GM18868 (cell line): ENCODE data around the gene LTBP1.
"Not testable (repeated sequence)": the region's sequence is repeated elsewhere in the genome, so short reads cannot be mapped to it uniquely, and the experiment has no call there.

Source experiments
- ATAC-seq: cut with Tn5 transposase; IDR thresholded peaks from one replicate; pipeline ENCODE4 v1.9.1; 2021; ENCODE audit warnings: mild to moderate bottlenecking, moderate library complexity; ENCODE audit not compliant: unreplicated experiment

The LTBP1 gene

DNA sequence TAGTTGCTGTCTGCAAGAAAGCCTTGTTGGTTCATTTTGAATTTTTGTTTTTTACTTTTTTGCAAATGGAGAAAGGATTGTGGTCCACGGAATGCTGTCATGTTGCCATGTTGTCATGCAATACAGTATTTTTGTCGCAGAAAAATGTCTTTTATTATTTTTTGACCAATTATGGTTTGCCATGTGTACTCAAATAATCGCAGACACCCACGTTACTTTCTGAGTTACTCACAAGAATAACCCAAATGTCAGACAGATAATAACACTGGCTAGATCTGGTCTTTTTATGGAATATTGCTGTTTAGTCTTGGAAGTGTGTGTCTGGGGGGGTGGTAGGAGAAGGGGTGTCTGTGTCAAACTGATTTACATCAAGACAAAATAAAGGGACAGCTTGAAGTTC is 188.9 kb downstream of the LTBP1 start:
- no peak for ATAC-seq

DNA sequence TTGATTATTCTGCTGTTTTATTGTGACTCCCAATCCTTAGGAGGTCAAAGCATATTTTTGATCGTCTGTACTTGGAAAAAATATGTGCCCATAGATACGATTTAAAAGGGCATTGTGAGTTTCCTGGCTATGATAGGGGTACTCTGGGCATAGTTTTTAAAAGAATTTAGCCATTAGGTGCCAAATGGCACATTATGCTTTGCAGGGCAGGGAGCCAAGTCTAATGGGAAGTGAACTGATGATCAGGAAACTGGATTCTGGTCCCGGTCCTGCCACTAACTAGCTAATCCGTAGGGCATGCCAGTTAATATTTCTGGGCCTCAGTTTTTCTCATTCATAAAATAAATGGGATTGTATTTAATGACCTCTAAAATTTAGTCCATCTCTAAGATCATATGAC is 189.3 kb downstream of the LTBP1 start:
- no peak for ATAC-seq

DNA sequence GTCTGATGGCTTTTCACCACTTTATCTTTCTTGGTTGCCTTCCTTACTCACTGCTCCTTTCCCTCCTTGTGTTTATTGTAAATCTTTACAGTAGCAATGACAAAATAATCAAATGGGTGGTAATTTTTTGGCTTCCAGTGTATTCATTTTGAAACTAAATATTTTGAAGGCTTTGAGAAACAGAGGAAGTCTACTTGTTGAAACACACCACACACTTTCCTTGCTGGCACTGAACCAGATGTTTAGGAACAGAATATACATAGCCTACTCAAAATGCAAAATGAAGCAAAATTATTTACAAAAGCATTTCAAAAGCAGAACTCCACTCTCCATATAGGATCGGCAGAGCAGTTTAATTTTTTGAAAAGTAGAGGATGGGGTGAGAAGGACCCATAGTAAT is 189.8 kb downstream of the LTBP1 start:
- no peak for ATAC-seq

DNA sequence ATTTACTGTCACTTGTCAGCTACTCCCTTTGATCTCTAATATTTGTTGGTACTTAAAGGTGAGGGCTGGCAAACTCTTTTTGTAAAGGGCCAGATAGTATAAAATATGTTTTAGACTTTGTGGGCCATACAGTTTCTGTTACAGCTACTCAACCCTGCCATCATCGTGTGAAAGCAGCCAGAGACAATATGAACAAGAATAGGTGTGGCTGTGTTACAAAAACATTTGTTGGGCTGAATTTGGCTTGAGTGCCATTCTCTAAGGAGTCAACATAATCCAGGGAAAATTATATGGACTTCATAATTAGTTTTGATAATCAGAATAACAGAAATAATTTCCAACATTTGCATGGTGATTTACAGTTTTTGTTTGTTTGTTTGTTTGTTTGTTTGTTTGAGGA is 190.6 kb downstream of the LTBP1 start:
- ATAC-seq: no peak

DNA sequence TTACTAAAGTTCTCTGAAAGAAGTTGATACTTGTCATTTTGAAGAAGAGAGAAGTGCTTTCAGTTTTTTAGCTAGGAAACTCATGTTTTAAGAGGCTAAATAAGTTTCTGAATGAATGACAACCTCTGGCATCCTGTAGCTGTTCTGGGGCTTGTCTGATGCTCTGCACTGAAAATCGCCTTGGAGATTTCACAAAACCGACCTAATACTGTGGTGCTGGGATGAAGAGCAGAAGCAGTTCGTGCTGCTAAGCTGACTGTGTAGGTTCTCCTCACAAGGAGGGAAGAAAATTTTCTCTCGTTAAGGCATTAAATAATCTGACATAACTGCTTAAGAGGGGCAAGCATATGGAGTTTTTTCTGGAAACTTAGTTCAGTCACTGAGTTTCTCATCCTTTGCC is 193.2 kb downstream of the LTBP1 start:
- no peak for ATAC-seq

DNA sequence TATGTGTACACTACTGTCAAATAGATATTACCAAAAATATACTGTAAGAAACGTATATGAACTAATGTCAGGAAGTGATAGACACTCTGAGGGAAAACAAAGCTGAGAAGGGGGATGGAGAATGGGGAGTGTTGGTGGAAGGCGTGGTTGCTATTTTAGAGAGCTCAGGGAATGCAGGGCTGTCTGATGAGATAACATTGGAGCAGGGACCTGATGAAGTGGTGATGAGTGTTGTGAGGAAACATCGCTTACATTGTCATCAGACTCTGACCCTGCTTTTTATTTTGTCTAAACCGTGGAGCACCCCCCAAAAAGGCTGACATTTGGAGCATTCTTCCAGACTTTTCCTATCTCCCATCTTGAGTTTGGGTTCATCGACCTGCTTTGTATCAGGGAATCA is 194.7 kb downstream of the LTBP1 start:
- ATAC-seq: no peak

DNA sequence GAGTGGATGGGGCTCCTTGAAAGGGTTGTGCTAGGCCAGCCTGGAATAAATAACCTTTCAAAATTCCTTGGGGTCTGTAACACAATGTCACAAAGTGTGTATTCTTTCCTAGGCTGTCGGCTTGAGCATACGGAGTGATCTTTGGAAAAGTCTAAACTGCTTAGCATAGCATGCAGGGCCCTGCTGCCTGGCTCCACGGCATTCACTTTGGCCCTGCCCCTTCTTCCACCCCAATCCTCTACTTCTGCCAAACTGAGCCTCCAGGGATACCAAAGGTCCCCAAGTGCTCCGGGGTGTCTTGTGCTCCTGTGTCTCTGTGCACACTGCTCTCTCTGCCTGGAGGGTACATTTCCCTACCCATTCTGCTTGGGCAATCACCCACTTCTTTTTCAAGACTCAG is 196.1 kb downstream of the LTBP1 start:
- no peak for ATAC-seq

DNA sequence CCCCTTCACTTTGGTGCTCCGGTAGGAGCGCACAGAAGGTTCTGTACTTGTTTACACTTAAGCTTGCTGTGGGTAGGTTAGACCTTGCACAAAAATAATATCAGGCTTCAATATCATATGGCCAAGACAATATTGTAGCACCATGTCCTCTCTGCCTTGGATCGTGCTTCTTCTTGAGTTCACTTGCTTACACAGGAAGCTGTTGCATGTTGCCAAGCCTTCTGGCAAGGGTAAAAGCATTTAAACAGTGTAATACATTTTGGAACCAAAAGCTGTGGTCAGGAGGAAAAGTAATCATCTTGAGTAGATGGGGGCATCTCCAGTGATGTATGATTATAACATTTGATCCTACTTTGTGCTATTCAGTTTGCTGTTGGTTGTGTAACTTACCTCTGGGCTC is 197.5 kb downstream of the LTBP1 start:
- no peak for ATAC-seq

DNA sequence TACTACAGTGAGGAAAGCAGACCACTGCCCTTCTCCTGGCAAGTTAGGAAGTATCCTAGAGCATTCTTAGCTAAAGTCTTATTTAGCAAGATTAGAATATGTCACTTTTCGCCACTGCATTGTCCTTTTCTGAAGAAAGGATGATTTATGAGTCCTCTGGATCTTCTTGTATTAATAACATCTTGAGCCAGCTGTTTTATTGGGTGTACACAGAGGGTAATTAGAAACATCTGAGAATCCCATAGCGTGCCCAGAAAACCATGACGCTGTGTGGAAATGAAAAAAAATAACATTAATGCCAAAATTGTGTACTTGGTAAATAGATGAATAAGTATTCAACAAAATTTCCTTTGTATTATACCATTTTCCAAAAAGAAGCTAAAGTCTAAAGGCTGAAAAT is 198.7 kb downstream of the LTBP1 start:
- no peak for ATAC-seq

DNA sequence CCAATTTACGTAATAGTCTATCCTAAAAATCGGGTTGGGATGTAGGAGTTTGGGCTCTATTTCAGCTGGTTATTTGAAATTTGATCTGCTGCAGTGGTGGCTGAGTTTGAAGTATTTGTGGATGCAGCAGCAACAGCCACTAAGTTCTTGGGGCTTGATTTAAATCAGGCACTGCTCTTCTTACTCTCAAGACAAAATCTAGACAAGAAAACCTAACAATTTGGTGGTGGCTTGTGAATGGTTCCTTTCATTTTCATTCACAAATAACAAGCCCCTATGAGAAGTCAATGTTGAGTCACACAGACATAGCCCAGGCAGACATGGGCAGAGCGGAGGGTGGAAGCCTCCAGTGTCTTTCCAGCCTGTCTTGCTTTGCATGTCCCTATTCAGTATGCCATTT is 199.3 kb downstream of the LTBP1 start:
- no peak for ATAC-seq

DNA sequence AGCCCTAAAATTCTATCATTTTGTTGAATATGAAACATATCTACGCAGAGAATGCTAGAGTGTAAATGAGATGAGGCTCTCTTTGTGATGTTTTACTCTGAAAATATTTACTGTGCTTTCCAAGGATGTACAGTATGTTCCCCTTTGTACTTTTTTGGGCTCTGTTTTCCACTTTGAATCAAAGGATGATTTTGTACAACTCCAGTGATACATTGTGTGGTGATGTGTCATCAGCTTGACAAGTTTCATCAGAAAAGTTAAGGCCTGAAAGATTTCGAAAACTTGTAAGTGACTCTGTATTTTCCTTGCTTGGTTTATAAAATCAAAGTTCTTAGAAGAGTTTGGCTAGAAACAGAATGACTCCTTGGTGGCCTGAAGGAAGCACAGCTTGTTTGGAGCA is 206.3 kb downstream of the LTBP1 start:
- no peak for ATAC-seq

DNA sequence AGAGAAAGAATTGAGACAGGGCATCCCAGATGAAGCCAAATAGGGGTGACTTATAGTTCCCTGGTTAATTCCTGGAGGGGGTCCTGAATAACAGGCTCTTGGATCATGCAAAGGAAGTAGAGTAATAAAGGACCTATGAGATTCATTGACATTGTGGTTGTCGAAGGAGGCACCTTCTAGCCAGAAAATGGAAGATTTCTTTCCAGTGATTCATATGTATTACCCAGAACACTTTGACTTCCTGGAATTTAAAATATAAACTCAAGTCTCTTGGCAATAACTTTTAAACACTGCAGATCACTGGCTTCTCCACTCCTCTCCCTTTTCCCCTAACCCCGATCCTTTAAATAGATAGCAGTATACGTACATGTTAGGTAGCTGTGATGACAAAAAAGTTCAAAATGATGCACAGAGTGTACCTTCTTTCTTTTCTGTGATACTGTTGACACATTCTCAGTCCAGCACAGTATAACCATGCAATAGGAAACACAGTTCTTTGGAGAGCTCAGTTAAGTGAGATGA is 211.8 kb downstream of the LTBP1 start:
- ATAC-seq: no peak

DNA sequence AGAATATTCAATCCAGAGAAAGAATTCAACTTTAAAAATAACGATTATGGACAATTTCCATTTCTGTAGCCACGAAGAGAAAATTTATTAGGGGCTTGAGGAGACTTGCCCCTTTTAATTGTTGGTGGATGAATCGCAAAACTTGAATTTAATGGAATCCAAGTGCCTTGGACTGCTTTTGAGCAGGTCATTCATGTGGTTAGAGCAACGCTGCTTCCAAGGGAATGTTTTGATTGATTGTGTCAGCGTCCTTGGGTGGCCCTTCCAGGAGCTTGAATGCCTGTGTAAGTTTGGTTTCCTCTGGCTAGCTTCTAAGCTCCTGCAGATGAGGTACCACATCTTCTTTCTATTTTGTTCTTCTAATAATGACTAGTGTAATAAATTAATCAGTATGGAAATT is 213.4 kb downstream of the LTBP1 start:
- no peak for ATAC-seq

DNA sequence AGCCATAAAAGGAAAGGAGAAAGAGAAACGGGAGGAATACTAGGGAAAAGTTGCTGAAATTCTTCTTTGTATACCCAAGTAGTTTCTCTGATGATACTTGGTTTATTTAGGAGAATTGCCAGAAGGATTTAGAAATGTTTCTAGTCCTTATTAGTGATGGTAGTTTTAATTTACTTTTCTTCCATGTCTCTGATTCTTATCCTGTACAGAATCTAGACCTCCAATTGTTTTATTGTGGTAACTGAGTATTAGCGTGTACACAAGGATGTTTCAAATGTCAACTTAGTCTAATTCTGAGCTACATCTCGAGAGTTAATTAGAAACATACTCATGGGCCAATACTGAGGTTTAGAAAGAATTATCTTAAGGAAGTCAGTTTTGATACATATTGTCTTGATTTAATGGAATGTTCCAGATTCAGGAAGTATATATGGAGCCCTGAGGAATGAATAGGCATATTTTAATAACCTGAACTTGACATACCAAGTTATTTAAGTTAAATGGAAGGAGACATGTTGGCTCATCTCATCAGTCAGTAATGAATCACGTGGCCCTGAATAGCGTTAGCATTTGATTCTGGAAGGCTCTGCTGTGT is 219.6 kb downstream of the LTBP1 start:
- ATAC-seq: no peak

DNA sequence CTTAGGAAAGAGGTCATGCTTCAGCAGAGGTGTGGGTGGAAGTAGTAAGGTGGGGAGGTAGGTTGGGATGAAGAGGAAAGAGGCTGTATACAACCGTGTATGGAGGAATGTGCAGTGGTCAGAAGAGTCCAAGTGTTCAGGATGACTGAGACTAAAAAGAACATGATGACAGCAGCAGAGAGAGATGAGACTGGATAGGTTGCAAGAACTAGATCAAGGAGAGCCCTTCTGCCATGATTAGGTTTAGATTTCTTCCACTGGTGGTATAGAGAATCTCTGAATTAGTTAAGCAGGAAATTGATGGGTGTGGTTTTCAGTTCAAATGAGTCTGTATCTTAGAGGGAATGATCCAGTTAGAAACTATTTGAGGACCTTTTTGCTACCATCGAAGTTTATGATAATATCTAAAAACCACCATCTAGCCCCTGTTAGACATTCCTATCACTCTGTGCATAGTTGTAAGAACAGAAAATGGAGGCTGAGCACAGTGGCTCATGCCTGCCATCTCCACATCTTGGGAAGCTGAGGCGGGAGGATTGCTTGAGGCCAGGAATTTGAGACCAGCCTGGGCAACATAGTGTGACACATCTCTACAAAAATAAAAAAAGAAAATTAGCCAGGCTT is 221.0 kb downstream of the LTBP1 start:
- no peak for ATAC-seq

DNA sequence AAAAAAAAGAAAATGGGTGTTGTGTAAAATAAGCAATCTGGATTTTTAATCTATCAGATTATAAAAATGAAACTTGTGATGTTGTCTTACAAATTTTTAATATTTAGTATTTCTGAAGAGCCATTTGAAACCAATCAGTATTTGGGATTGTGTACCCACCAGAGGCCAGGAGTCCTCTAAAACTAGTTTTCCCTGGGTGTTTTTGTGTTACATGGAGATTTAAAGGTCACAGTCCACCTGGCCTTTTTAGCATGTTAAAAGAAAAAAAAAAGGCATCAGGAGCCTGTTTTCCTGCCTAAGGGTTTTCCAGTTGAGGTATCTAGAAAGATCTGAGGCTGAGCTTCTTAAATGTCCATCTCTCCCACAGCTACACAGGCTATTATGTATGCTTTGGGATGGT is 221.7 kb downstream of the LTBP1 start:
- ATAC-seq: no peak

DNA sequence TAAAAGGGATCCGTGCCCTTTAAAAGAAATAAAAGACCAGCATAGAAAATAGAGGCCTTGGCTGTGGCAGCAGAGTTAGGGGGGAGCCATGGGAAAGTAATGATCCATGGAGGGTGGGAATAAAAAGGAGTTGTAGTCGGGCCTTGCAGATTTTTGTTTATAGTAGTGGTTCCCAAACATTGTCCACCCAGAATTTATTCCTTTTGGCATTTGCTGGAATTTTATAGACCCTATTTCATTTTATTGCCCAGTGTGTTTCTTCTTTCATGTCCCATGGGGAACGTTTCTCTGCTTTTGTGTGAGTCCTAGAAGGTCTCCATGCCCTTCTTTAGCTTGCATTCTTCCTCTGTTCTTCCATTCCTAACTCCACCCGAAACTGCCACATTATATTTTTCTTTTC is 222.2 kb downstream of the LTBP1 start:
- ATAC-seq: no peak

DNA sequence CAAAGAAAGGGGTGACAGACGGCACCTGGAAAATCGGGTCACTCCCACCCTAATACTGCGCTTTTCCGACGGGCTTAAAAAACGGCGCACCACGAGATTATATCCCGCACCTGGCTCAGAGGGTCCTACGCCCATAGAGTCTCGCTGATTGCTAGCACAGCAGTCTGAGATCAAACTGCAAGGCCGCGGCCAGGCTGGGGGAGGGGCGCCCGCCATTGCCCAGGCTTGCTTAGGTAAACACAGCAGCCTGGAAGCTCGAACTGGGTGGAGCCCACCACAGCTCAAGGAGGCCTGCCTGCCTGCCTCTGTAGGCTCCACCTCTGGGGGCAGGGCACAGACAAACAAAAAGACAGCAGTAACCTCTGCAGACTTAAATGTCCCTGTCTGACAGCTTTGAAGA is 223.5 kb downstream of the LTBP1 start:
- not testable (repeated sequence) for ATAC-seq

DNA sequence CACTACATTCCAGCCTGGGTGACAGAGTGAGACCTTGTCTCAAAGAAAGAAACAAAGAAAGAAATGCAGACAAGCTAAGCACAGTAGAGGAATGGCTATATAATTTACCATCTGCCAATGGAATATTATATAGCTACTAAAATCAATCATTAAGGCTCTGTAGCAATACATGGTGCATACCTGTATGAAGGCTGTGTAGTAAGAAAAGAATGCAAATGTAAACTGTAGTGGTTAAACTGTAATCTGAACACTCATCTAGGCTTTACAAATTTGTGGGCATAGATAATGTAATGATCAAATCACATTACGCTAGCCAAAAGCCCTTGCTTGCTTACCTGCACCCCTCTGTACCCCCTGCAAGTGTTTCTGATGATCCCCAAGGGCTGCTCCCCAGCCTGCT is 230.9 kb downstream of the LTBP1 start:
- ATAC-seq: no peak

DNA sequence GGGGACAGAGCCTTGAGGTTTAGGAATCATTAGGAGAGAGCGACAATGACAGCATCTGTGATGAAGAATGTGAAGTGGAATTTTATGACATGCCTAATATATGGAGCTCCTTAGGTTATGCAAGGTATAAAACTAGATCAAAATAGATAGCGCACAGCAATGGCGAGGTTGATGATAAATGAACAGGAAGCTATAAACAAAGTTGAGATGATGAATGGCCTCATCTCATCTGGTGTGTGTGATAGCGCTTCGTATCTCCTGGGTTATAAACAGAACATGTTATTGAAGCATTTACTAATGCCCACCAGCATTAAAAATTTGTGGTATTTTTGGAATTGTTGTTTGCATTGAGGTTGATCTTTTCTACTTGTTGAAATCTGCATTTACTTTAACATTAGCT is 231.5 kb downstream of the LTBP1 start:
- no peak for ATAC-seq

DNA sequence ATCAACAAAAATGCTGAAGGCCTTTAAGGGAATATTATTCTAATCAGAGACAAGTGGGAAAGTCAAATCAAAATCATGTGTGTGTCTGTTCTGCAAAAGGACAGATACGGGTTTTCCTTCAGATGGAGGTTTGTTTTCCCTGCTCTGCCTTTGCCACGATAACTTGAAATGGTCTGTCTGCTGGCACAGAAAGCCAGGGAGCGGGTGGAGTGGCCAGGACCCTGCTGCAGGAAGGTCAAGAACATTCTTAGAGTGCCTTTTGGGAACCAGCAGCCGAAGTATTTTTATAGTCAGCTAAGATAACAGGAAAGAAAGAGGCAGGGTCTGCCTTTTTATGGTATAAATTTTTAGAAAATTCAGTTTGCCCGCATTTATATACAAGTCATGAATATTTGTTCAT is 234.2 kb downstream of the LTBP1 start:
- ATAC-seq: no peak

DNA sequence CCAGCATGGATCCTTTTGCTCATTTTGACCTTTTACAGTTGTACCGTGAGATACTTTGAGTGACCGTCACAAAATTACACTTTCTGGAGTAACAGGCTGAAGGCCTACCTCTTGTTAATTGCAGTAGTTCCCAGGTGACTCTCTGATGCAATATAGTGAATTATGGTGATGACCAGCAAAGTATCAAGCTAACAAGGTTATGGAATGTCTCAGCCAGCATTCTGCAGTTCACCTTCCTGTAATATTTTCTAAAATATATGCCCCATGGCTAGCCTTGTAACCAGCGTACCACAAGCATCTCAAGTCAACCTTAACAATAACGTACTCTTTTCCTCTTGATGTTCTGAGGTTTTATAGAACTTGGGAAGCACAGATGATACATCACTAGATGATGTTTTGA is 234.7 kb downstream of the LTBP1 start:
- ATAC-seq: no peak

DNA sequence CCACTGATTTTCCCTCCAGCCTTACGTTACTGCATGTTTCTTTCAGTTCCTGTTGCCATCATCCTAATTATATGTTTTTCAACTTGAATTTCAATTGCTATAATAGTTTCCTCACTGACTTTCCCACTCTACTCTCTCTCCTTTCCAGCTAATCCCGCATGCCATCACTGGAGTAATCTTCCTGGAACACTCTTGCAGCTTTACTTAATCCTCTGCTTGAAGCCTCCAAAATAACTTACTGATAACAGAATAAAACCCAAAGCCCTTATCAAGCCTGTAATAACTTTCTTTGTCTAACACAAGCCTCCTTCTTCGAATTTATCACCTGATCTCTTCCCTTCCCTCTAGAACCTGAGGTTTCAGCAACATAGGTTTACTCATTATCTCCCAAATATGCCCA is 237.3 kb downstream of the LTBP1 start:
- ATAC-seq: no peak
